ENCODE data around the gene LRP8.

LRP8 gene

DNA sequence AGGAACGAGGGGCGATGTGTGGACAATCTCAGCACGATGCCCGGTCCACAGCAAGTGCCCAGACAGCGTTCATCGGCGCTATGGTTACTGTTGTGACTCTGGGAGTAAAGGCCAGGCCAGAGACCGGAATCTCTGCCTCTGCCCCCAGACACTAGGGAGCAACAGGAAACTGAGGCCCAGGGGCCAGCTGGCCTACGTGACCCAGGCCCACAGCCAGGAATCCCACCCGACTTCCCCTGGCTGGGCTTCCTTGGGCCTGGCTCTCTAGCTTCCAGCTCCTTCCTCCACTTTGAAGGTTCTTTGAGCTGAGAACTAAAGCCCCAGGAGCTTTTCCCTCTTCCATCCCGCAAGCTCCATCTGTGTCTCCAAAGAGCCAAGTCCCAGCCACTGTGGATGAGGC lies 4.6 kb downstream of the LRP8 start:
- no peak for DNase-seq (ENCODE audit: low read depth in 2 of 2)

DNA sequence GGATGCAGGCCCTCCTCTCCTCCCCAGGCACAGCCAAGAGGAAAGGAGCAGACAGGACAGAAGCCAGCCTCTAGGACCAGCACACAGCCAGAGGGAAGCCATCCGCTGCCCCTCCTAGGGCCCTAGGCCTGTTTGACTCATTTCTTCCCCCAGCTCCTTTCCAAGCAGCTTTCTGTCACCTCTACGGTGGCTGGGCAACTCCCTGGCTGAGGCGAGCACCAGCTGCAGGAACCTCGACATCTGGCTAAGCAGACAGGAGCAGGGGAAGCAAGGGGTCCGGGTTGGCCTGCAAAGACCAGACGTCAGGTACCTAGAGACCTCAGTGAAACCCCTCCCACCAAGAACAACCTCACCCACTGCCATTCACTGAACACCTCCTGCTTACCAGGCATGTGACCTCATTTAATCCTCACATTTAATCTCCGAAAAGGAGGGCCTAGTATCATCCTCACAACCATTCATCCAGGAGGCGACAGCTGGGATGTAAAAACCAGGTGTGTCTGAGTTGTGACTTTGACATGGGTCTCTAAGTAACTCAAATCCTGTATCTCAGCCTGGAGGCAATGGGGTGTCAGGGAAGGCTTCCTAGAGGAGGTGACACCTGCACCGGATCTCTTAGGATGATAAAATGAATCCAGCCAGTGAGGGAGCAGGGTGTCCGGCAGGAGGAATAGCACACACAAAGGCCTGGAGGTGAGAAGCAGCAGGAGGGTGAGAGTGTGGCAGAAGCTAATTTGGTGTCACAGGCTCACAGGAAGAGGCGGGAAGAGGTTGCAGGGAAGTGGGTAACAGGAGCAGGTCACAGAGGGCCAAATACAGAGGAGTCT lies 5.9 kb downstream of the LRP8 start:
- DNase-seq (ENCODE audit: low read depth in 2 of 2), result no peak

DNA sequence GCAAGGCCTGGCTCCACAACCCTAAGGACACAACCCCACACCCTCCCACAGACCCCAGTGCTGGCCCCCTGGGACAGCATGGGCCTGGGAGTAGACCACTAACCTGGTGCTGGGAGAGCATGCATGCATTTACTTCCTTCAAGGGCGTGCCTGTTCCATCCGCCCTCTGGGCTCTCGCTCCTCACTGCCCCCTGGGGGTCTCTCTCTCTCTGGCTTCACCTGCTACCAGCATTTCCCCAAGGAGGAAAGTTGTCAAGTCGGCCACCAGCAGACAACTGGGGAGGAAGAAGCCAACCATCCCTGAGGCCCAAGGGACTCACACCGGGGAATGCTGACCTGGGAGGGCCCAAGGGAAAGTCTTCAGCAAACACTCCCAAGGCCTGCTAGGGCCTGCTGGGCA lies 6.5 kb downstream of the LRP8 start:
- no peak for DNase-seq (ENCODE audit: low read depth in 2 of 2)

DNA sequence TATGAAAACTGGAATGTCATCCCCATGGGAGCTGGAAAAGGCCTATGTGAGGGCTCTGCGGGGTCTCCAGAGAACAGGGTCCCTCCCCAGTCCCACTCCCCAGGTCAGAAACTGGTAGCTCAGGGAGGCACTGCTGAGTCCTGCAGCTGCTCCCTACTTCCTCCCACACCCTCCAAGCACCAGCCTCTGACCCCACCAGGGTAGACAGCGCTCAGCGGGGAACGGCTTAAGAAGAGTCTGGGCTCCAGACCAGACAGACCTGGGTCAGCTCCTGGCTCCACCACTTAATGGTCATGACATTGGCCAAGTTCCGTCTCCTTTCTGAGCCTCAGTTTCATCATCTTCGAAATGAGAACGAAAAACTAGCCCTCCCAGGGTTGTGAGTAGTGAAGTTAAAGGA lies 7.2 kb downstream of the LRP8 start:
- no peak for DNase-seq (ENCODE audit: low read depth in 2 of 2)

GRCh38 chr1:53319296-53320101 lies 8.4 kb downstream of the LRP8 start:
- no peak for DNase-seq (ENCODE audit: low read depth in 2 of 2)

GRCh38 chr1:53317646-53318539 lies 10.0 kb downstream of the LRP8 start:
- DNase-seq (ENCODE audit: low read depth in 2 of 2), result no peak

GRCh38 chr1:53316766-53317581 lies 10.9 kb downstream of the LRP8 start:
- DNase-seq (ENCODE audit: low read depth in 2 of 2), result no peak

DNA sequence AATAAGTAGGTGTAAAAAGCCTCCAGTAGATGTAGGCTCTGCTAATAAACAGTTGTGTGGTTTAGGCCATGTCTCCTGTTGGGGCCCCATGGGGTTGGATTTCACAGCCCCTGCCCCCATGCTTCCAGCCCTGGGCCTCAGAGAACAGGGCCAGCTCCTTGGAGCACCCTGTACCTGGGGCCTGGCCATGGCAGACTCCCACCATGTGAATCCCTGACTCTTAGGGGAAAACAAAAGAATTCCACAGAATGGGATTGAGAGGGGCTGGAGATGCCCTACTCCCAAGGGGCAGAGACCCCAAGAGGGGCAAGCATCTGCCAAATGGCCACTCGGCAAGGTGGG lies 11.5 kb downstream of the LRP8 start:
- no peak for DNase-seq (ENCODE audit: low read depth in 2 of 2)

GRCh38 chr1:53315456-53316423 lies 12.1 kb downstream of the LRP8 start:
- DNase-seq (ENCODE audit: low read depth in 2 of 2), result no peak

- DNase-seq (ENCODE audit: low read depth in 2 of 2), result no peak
Observed at GRCh38 chr1:53315046-53315445, 12.8 kb downstream of the LRP8 start.

DNA sequence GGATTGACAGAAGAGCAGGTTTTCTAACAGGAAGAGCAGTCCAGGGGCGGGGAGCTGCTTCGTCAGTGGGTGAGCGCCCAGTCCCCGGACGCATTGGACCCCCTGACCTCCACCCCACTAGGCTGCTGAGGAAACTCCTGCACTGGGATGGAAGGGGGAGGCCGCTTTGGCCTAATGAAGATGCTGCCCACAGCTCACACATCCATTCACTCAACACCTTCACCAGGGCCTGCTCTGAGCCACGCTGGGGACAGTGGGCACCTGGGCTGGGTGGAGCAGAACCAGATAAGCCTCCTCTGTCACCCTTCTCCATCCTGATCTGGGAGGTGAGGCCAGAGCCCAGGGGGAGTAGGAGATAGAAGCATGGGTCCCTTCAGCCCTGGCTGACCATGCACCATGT lies 13.3 kb downstream of the LRP8 start:
- DNase-seq (ENCODE audit: low read depth in 2 of 2), result no peak

DNA sequence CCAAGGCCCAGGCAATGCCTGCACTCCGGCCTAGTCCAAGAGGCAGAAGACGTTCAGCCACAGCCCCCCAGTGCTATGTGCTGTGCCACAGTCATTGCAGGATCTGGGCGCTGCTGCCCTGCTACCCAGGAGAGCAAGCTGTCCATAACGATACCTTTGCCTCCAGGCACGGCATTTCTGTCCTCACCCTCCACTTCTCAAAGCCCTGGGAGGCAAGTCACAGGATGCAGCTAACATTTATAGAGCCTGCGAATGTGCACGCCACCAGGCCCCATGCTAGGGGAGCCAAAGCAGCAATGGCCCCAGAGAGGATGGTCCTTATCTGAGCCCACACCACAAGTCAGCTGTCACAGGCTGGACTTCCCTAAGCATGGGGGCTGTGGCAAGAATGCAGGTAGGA lies 13.8 kb downstream of the LRP8 start:
- DNase-seq (ENCODE audit: low read depth in 2 of 2), result no peak

DNA sequence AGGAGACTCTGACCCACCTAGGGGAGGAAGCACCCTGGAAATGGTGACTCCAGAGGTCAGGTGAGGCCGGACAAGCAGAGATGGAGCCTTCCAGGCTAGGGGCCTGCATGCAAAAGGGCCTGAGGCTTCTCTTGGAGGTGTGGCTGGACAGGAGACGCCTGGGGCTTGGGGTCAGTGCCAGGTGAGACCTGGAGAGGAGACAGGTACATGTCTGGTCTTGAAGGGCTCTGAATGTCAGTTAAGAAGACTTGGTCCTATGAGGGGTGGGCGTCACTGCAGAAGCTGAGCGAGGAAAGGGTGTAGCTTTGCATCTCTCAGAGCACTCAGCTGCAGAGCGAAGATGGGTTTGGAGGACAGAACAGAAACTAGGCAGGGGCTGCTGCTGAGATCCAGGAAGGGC lies 14.3 kb downstream of the LRP8 start:
- no peak for DNase-seq (ENCODE audit: low read depth in 2 of 2)

DNA sequence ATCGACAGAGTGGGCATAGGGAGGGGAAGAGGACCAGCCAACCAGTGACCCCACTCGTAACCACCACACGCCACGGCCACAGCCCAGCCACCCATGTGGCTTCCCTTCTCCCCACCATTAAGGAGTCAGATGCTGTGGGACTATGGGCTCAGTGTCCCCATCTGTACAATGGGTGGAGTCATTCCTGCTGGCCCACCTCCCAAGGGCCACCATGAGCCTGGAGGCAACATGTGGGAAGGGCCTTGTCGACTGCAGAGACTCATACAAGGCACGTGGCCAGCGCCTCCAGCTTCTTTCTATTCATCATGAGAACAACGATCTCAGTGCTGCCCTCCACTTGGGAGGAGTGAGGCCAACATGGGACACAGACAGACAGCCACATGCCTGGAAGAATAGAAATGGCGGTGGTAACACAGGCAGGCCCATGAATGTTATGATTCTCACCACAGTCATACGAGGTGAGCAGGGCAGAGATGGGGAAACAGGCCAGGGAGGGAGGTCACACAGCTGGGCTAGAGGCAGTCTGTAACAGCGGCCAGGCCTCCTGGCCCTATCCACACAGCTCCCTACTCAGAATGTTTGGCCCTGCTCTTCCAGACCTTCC lies 16.1 kb downstream of the LRP8 start:
- no peak for DNase-seq (ENCODE audit: low read depth in 2 of 2)

GRCh38 chr1:53310847-53311681 lies 16.8 kb downstream of the LRP8 start:
- no peak for DNase-seq (ENCODE audit: low read depth in 2 of 2)

DNA sequence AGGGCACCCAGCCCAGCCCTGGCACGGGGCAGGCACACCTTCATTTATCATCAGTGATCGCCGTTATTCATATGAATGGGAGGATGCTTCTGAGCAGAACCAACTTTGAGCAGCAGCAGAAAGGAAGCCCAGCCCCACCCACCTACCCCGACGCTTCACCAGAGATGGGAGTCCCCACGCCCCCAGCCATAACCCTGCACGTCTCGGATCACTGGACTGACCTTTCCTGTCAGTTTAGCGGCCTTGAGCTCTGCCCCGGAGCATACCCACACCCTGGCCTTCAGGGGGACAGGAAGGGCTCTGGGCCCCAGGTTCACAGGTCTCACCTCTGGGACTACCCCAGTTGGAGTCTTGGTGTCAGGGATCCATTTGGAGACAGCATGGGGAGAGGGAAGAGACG lies 18.1 kb downstream of the LRP8 start:
- DNase-seq (ENCODE audit: low read depth in 2 of 2), result no peak

- DNase-seq (ENCODE audit: low read depth in 2 of 2), result no peak
Observed at GRCh38 chr1:53308506-53308905, 19.4 kb downstream of the LRP8 start.

DNA sequence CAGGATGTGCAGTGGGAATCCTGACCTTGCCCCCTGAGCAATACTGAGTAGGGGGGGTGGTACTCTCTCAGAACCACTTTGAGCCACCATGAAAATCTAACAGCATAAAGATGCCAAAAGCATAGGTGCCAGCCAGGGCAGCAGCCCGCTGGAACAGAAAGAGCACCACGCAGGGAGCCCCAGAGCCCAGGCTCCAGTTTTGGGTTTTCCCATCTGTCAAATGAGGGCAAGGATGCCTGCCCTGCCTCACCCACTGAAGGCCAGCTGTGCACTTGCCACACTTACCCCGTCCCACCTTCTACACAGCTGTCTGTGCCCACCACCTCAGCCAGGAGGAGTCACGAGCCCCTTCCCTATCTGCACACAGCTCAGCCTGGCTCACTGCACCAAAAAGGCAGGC lies 20.8 kb downstream of the LRP8 start:
- no peak for DNase-seq (ENCODE audit: low read depth in 2 of 2)

GRCh38 chr1:53306168-53306567 lies 21.7 kb downstream of the LRP8 start:
- DNase-seq (ENCODE audit: low read depth in 2 of 2), result no peak
